Endodermal cell (in vitro differentiated cells): ENCODE results near the gene EP400. TPM values are rescaled to one million over a fixed set of nuclear protein-coding genes. Genes with fewer than 3 reads are reported as not detected.
"Not testable (repeated sequence)": the region's sequence is repeated elsewhere in the genome, so short reads cannot be mapped to it uniquely, and the experiment has no call there.

Experiments
- DNase-seq: peaks from one replicate; pipeline ENCODE4 v3.0.0-alpha.2; 2017
- H3K27ac ChIP-seq: 2 replicates; pipeline ENCODE4 v1.5.1; 2013; ENCODE audit warnings: mild to moderate bottlenecking, low read depth, low read length, moderate library complexity
- H3K27me3 ChIP-seq: 2 replicates; pipeline ENCODE4 v1.6.1; 2013; ENCODE audit warnings: mild to moderate bottlenecking, low read length, moderate library complexity; ENCODE audit not compliant: insufficient read depth, control insufficient read depth, poor library complexity, severe bottlenecking
- H3K36me3 ChIP-seq: 2 replicates; pipeline ENCODE4 v1.7.0; 2013; ENCODE audit warnings: mild to moderate bottlenecking, low read length, moderate library complexity; ENCODE audit not compliant: control insufficient read depth, insufficient read depth
- H3K4me1 ChIP-seq: one replicate; pipeline ENCODE4 v1.7.0; 2013; ENCODE audit warnings: low read length; ENCODE audit not compliant: control insufficient read depth, insufficient read depth
- H3K4me3 ChIP-seq: 2 replicates; pipeline ENCODE4 v1.5.1; 2013; ENCODE audit warnings: mild to moderate bottlenecking, low read length, moderate library complexity
- H3K9ac ChIP-seq: 2 replicates; pipeline ENCODE4 v1.6.1; 2013; ENCODE audit warnings: mild to moderate bottlenecking, low read length, moderate library complexity; ENCODE audit not compliant: poor library complexity, severe bottlenecking; ENCODE audit errors: extremely low read depth
- H3K9me3 ChIP-seq: 2 replicates; pipeline ENCODE4 v1.6.1; 2013; ENCODE audit warnings: mild to moderate bottlenecking, low read length, moderate library complexity; ENCODE audit not compliant: control insufficient read depth
- H3K27ac Mint-ChIP-seq: 2 replicates; pipeline ENCODE4 v1.8.0; 2020; ENCODE audit warnings: mixed read lengths
- H3K27me3 Mint-ChIP-seq: 2 replicates; pipeline ENCODE4 v1.8.0; 2021; ENCODE audit warnings: mild to moderate bottlenecking, mixed read lengths; ENCODE audit not compliant: insufficient read depth
- H3K36me3 Mint-ChIP-seq: 2 replicates; pipeline ENCODE4 v1.8.0; 2020; ENCODE audit warnings: low read depth, mixed read lengths
- H3K4me1 Mint-ChIP-seq: 2 replicates; pipeline ENCODE4 v1.8.0; 2020; ENCODE audit warnings: mixed read lengths
- H3K4me3 Mint-ChIP-seq: 2 replicates; pipeline ENCODE4 v1.8.0; 2020; ENCODE audit warnings: mild to moderate bottlenecking, moderate library complexity, mixed read lengths
- H3K9me3 Mint-ChIP-seq: 2 replicates; pipeline ENCODE4 v1.8.0; 2020; ENCODE audit warnings: mild to moderate bottlenecking, mixed read lengths
- WGBS, 2 experiments: methylation state at CpG; one replicate each; pipeline versions ENCODE4 v1.1.5 to v1.1.7; 2013; ENCODE audit warnings: missing lambda C conversion rate in 2 of 2, mixed read lengths in 1 of 2; ENCODE audit not compliant: insufficient coverage in 1 of 2, insufficient read length in 1 of 2; 5-methylcytosine and 5-hydroxymethylcytosine counted together
- total RNA-seq, 2 donors: library from RNA; stranded (reverse); fragmentation: NEBNext Ultra II Directional in 1 of 2; extraction: Animal tissue kit (Norgen Biotek cat#: 25700) in 1 of 2; gene quantifications; 2 replicates in 1 of 2; 3 replicates in 1 of 2; pipeline ENCODE4 v1.2.1, GENCODE V29; 2021
- TF ChIP-seq, protein P1 (sequence below): fragments of 200-600 bp; sonication (generic); conservative IDR thresholded peaks from 2 replicates; pipeline ENCODE4 v1.5.0; 2021; ENCODE audit warnings: antibody characterized with exemption, mild to moderate bottlenecking

The EP400 gene
- total RNA-seq, 2 donors from 2014 or later = 64.7 to 78.3 TPM

- DNase-seq = peak; percentile 35
- Mint-ChIP-seq H3K4me3 (no peak overlapping the region), H3K27ac (no peak overlapping the region), H3K27me3 (no peaks in the 10 kb centered on the region), H3K4me1 (peaks cover 8% of the 10 kb centered on the region), H3K9me3 (no peaks in the 10 kb centered on the region), H3K36me3 (peaks cover 38% of the 10 kb centered on the region)
- H3K27ac ChIP-seq = no peak overlapping the region
- H3K9ac ChIP-seq = no peak overlapping the region
- H3K9me3 ChIP-seq = no peaks in the 10 kb centered on the region
- TF ChIP-seq, protein P1, sequence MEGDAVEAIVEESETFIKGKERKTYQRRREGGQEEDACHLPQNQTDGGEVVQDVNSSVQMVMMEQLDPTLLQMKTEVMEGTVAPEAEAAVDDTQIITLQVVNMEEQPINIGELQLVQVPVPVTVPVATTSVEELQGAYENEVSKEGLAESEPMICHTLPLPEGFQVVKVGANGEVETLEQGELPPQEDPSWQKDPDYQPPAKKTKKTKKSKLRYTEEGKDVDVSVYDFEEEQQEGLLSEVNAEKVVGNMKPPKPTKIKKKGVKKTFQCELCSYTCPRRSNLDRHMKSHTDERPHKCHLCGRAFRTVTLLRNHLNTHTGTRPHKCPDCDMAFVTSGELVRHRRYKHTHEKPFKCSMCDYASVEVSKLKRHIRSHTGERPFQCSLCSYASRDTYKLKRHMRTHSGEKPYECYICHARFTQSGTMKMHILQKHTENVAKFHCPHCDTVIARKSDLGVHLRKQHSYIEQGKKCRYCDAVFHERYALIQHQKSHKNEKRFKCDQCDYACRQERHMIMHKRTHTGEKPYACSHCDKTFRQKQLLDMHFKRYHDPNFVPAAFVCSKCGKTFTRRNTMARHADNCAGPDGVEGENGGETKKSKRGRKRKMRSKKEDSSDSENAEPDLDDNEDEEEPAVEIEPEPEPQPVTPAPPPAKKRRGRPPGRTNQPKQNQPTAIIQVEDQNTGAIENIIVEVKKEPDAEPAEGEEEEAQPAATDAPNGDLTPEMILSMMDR = no peak
- H3K4me3 ChIP-seq = no peak overlapping the region
- no peaks in the 10 kb centered on the region for H3K27me3 ChIP-seq
- WGBS, 2 experiments = 93 to 94% methylated on average over 6 to 8 of the region's 9 CpGs
- H3K4me1 ChIP-seq = no peaks in the 10 kb centered on the region
- peaks cover 26% of the 10 kb centered on the region for H3K36me3 ChIP-seq
Observed at GRCh38 chr12:132102297-132102696, 152.6 kb downstream of the EP400 start.

DNA sequence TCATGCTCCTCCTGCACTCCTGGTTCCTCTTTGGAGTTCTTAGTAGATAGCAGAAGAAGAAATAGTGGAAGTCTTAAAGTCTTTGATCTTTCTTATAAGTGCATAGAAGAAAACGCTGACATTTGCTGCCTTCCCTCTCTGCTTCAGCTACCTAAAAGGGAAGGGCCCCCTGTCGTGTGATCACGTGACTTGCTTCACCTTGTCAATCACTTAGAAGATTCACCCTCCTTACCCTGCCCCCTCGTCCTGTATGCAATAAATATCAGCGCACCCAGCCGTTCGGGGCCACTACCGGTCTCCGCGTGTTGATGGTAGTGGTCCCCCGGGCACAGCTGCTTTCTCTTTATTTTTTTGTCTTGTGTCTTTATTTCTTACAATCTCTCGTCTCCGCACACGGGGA is 153.3 kb downstream of the EP400 start:
- not testable (repeated sequence) for H3K9me3 Mint-ChIP-seq, H3K9me3 ChIP-seq, H3K4me3 ChIP-seq, H3K4me1 Mint-ChIP-seq, H3K4me1 ChIP-seq, H3K27ac ChIP-seq, H3K27me3 ChIP-seq, H3K27me3 Mint-ChIP-seq
- peak; percentile 71 for DNase-seq
- Mint-ChIP-seq H3K36me3 (peaks cover 36% of the 10 kb centered on the region), H3K27ac (peak overlapping the region; percentile 20), H3K4me3 (peak overlapping the region; percentile 7)
- peak overlapping the region; percentile 34 for H3K9ac ChIP-seq
- H3K36me3 ChIP-seq = peaks cover 19% of the 10 kb centered on the region
- WGBS, 2 experiments = 55 to 64% methylated on average over 10 to 14 of the region's 14 CpGs

- H3K36me3 Mint-ChIP-seq = peaks cover 34% of the 10 kb centered on the region
- no peak overlapping the region for H3K27ac ChIP-seq
- TF ChIP-seq, protein P1 = peak; percentile 54
- no peaks in the 10 kb centered on the region for H3K4me1 ChIP-seq
- no peak overlapping the region for H3K4me3 ChIP-seq
- WGBS, 2 experiments = 82 to 89% methylated on average over 18 to 25 of the region's 26 CpGs
- peak overlapping the region; percentile 7 for H3K4me3 Mint-ChIP-seq
- H3K9me3 Mint-ChIP-seq = no peaks in the 10 kb centered on the region
- H3K27me3 Mint-ChIP-seq = no peaks in the 10 kb centered on the region
- H3K9me3 ChIP-seq = no peaks in the 10 kb centered on the region
- no peaks in the 10 kb centered on the region for H3K27me3 ChIP-seq
- H3K36me3 ChIP-seq = peaks cover 22% of the 10 kb centered on the region
- peak overlapping the region; percentile 34 for H3K9ac ChIP-seq
- DNase-seq = peak; percentile 72
- H3K4me1 Mint-ChIP-seq = peaks cover 8% of the 10 kb centered on the region
- H3K27ac Mint-ChIP-seq = peak overlapping the region; percentile 20
Observed at GRCh38 chr12:132103542-132104308, 154.0 kb downstream of the EP400 start.
